Uterus (tissue), 2 donors: ENCODE data around the gene CD320.

Experiments
- CTCF ChIP-seq, 4 experiments: fragments of 200-600 bp in 2 of 4; fragments of 450-650 bp in 2 of 4; sonication (generic) in 2 of 4; IDR thresholded peaks; one replicate each; pipeline ENCODE4 v1.5.1; 2016 to 2019; ENCODE audit warnings: antibody characterized with exemption in 4 of 4, mild to moderate bottlenecking in 2 of 4, moderate library complexity in 1 of 4
- POLR2A ChIP-seq, 2 donors: fragments of 450-650 bp; IDR thresholded peaks; one replicate each; pipeline ENCODE4 v1.6.1; 2016; ENCODE audit warnings: antibody characterized with exemption in 2 of 2, mild to moderate bottlenecking in 1 of 2, moderate library complexity in 1 of 2

- TF ChIP-seq CTCF (IDR thresholded peaks at IDR 0.05), result no peak
- TF ChIP-seq POLR2A (IDR thresholded peaks at IDR 0.05), result no peak
Measured at GRCh38 chr19:8355631-8356402, 47.7 kb upstream of the CD320 start.
